Measurements from ENCODE around the gene ANKRD55.
"Not testable (repeated sequence)": the region's sequence is repeated elsewhere in the genome, so short reads cannot be mapped to it uniquely, and the experiment has no call there.

Gene ANKRD55

GRCh38 chr5:56233230-56233629 is at the start of gene ANKRD55:
Gene ANKRD55, minus strand, starts transcription at chr5:56233330. Its CDS starts 417 bp downstream, at chr5:56232913.
- peak; percentile 5 for DNase-seq (ENCODE audit: low read depth, low spot score)

GRCh38 chr5:56282216-56282615 is 49.1 kb upstream of the ANKRD55 start:
- DNase-seq (ENCODE audit: low read depth, low spot score): no peak

GRCh38 chr5:56281489-56282165 is 48.5 kb upstream of the ANKRD55 start:
- DNase-seq (ENCODE audit: low read depth, low spot score): no peak

GRCh38 chr5:56279979-56280378 is 46.8 kb upstream of the ANKRD55 start:
- DNase-seq (ENCODE audit: low read depth, low spot score): peak; percentile 91

GRCh38 chr5:56279291-56279690 is 46.2 kb upstream of the ANKRD55 start:
- peak; percentile 26 for DNase-seq (ENCODE audit: low read depth, low spot score)

GRCh38 chr5:56278335-56278753 is 45.2 kb upstream of the ANKRD55 start:
- peak; percentile 97 for DNase-seq (ENCODE audit: low read depth, low spot score)

GRCh38 chr5:56277573-56277972 is 44.4 kb upstream of the ANKRD55 start:
- DNase-seq (ENCODE audit: low read depth, low spot score): no peak

GRCh38 chr5:56273376-56273955 is 40.3 kb upstream of the ANKRD55 start:
- no peak for DNase-seq (ENCODE audit: low read depth, low spot score)

- DNase-seq (ENCODE audit: low read depth, low spot score): no peak
Measured at GRCh38 chr5:56272765-56273164, 39.6 kb upstream of the ANKRD55 start.

- DNase-seq (ENCODE audit: low read depth, low spot score): peak; percentile 93
Measured at GRCh38 chr5:56270568-56271392, 37.6 kb upstream of the ANKRD55 start.

GRCh38 chr5:56270058-56270457 is 36.9 kb upstream of the ANKRD55 start:
- no peak for DNase-seq (ENCODE audit: low read depth, low spot score)

GRCh38 chr5:56269216-56269927 is 36.2 kb upstream of the ANKRD55 start:
- DNase-seq (ENCODE audit: low read depth, low spot score): peak; percentile 73

GRCh38 chr5:56268707-56269106 is 35.6 kb upstream of the ANKRD55 start:
- not testable (repeated sequence) for DNase-seq (ENCODE audit: low read depth, low spot score)

GRCh38 chr5:56267856-56268255 is 34.7 kb upstream of the ANKRD55 start:
- no peak for DNase-seq (ENCODE audit: low read depth, low spot score)

GRCh38 chr5:56264417-56265025 is 31.4 kb upstream of the ANKRD55 start:
- no peak for DNase-seq (ENCODE audit: low read depth, low spot score)

- DNase-seq (ENCODE audit: low read depth, low spot score): no peak
Measured at GRCh38 chr5:56262279-56262678, 29.1 kb upstream of the ANKRD55 start.

- peak; percentile 92 for DNase-seq (ENCODE audit: low read depth, low spot score)
Measured at GRCh38 chr5:56259002-56259511, 25.9 kb upstream of the ANKRD55 start.

- DNase-seq (ENCODE audit: low read depth, low spot score): not testable (repeated sequence)
Measured at GRCh38 chr5:56257763-56258529, 24.8 kb upstream of the ANKRD55 start.

GRCh38 chr5:56257010-56257409 is 23.9 kb upstream of the ANKRD55 start:
- DNase-seq (ENCODE audit: low read depth, low spot score): no peak

GRCh38 chr5:56255502-56255901 is 22.4 kb upstream of the ANKRD55 start:
- no peak for DNase-seq (ENCODE audit: low read depth, low spot score)

Measured in astrocyte of the hippocampus (primary cell).